ENCODE measurements around the gene KIF26B.
"Not testable (repeated sequence)": the region's sequence is repeated elsewhere in the genome, so short reads cannot be mapped to it uniquely, and the experiment has no call there.

Gene KIF26B

DNA sequence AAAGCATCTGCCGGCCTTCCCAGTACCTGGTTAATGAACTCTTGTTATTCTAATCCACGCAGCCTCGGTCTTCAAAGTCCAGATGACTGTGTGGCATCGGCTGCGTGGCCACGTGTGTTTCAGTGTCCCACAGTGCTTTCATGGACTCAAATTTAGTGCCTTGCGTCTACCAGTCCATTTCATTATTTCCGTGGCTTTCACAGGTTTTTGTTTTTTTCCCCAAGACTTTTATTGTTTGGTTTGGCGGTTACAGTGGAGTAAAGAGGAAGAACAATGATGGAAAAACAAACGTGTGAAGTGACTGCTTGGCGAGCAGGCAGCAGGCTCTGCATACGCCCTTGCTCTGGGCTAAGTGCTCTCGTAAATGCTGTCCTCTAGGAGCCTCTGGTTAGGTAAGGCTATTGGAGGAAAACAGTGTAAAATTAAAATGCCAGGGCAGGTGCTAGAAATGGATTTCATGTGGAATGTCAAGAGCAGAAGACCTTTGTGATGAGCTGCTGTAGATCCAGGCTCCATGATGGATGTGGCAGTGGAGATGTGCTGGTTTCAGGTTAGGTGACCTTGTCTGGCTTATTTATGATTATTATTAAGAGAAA is 536.3 kb downstream of the KIF26B start:
- DNase-seq = no peak

DNA sequence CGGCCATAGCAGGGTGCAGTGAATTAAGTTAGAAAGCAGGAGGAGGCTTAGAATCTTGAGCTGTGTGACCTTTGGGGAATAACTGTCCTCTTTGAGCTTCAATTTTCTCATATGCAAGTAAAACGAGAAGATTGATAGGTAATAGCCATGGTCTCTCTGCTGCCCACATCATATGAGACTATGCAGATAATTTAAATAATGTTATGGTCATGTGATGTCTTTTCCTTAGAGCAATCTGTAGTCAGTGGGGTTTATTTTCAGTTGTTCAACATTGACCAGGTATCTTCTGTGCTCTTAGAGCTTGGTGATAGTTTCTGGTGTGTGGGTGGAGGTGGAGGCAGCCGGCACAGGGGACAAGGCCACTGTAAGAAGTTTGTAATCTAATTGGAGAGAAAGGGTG is 537.1 kb downstream of the KIF26B start:
- no peak for DNase-seq

DNA sequence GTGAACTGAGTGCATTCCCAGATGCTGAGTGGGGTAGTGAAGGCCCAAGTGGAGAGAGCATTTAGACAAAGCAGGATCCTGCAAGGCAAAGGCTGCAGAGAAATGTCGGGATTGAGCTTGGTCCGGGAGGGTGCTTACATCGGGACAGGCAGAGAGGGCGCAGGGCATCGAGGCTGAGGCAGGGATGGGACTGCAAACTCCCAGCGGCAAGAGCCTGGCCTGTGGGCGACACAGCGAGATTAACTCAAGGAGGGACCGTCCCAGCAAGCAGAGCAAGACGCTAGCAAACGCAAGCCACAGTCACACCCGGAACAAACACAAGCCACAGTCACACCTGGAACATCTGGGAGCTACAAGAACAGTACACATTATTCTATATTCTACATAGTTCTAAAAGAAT is 537.5 kb downstream of the KIF26B start:
- DNase-seq = no peak

DNA sequence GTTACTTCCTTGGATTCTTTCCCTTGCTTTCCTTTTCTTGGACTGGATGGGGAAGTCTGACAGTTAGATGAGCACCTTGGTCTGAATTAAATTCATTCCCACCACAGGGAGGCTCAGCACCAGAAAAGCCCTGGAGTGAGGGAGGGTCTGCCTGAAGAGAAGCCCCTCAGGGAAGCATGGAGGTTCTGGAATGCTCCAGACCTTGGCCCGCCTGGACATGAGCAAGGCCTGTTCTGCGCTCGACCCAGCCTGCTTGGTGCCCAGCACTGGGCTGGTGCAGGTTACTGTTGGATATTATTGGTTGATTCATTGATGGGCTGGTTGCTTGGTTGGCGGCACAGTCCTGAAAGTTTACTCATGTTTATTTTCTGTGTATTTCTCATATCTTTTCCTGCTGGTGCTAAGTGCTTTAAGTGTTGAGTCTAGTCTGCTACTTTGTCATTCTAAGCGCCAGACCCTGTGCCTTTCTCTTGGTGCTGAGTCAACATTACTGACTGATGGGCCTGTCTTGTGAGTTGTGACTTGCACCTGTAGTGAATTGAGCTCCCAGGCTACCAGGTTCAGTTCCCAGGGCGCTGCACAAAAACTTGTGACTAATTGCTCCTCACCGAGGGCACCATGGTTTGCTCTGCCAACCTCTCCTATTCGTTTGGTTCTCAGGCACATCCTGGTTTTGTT is 538.5 kb downstream of the KIF26B start:
- DNase-seq = no peak

DNA sequence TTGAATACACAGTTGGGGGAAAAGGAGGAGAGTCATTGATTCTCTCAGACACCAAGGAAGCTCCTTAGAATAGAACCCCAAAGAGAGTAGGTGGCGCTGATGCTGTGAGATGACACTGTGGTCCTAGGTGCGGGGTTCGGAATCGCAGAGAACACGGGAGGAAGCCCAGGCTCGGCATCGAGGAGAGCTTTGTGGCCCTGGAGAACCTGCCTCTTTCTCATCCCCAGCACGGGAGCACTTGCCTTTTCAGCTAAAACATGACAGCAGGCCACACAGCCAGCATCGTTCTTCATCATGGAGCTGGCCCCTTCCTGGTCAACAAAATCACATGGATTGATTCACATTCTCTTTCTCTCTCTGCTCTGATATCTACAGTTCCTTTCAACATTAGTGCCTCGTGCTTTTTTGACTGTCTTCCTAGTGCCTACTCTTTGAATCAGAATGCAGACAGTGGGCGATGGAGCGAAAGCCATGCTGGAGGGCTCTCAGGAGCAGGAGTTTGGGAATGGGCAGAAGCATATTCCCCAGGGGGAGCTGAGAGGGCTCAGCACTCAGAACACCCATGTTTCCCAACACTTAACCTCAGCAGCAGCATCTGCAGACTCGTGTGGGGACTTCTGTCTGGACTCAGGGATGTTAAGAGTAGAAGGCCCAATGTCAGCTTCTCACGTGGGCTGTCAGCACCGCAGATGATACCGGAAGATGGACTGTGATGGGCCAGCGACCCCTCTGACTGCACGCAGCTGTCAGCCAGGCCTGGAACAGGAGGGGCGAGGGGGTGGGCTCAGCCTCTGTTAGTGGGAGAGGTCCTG is 539.4 kb downstream of the KIF26B start:
- no peak for DNase-seq

DNA sequence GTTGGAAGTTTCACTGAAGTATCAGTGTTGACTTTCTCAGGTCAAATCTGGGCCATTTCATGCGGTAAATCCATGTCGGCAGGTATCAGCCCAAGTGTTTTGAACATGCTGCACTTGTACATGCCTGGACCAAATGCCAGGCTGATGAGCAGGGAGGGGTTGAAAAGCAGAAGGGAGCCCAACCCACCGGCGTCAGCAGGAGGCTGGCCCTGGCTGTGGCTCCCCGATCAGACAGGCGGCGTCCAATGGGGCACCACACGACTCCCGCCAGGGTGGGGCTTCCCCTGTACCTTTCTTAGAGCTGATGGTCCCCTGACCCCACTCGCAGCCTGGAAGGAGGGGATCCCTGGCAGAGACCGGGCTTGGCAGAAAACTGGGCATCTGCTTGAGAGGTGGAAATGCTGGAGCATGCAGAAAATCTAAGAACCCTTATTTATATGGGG is 540.0 kb downstream of the KIF26B start:
- no peak for DNase-seq

DNA sequence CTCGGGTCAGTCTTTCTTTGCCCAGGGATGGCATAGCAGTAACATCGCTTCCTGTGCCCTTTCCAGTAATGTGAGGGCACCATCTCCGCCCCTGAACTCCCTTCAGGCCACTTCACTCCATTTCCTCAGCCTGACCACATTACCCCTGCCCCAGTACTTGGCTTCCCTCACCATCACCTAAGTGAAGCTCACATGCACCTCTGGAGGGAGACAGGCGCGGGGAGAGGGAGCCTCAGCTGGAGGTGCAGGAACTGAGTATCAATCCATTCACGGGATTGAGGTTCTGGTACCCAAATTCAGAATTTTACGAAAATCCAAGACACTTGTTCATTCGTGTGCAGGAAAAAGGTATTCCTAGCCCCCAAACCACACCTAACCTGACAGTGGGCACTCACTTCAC is 540.4 kb downstream of the KIF26B start:
- no peak for DNase-seq

DNA sequence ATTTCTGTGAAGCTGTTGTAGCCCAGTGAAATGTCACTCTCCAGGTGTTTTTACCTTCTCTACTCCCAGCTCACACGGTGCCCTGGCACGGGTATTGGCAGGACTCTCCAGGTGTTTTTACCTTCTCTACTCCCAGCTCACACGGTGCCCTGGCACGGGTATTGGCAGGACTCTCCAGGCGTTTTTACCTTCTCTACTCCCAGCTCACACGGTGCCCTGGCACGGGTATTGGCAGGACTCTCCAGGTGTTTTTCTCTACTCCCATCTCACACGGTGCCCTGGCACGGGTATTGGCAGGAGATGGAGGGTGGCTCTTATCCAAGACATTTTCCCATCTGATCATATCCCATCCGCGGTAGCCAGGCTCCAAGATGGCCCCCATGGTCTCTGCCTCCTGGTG is 540.9 kb downstream of the KIF26B start:
- not testable (repeated sequence) for DNase-seq

DNA sequence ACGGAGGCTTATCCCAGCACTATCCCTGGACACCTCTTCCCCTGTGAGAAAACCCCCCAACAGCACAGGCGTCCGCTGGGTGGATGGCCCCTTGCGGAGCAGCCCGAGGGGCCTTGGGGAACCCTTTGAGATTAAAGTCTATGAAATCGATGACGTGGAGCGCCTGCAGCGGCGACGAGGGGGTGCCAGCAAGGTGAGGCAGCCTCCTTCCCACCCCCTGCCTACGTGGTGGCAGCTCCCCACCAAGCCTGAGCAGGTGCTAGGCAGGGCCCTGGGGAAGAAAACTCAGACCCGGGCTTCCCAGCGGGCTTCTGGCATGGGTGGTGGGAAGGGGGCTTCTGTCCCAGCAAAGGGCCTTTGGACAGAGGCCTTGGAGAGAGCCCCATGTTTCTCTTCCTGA is 543.3 kb downstream of the KIF26B start:
- DNase-seq = no peak

DNA sequence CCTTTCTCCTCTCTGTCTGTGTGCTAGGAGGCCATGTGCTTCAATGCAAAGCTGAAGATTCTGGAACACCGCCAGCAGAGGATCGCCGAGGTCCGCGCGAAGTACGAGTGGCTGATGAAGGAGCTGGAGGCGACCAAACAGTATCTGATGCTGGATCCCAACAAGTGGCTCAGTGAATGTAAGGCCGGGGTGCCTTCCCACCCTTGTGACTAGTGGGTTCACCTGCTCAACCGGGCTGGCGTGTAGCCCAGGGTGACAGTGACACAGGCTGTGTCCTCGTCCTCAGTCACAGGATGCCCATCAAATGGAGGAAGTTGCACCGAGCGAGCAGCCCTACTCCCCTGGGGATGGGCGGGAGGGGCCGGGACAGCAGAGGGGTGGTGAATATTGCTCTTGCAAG is 544.1 kb downstream of the KIF26B start:
- DNase-seq = no peak

DNA sequence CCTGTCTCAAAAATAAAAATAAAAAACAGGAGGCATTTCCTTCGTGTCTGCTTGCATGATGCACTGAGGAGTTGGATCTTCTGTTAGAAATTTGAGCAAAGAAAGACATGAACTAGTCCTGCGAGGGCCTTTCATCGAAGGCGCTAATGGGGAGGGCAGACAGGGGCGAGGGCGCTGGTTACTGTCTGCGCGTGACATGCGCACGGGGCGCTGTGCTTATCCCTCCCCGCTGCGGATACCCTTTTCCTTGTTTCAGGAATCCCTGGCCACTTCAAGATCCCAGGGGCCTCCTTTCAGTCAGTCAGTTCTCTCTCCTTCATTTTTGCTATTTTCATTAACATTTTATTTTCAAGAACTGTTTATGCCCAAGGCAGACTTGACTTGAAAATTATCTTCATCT is 545.8 kb downstream of the KIF26B start:
- no peak for DNase-seq

DNA sequence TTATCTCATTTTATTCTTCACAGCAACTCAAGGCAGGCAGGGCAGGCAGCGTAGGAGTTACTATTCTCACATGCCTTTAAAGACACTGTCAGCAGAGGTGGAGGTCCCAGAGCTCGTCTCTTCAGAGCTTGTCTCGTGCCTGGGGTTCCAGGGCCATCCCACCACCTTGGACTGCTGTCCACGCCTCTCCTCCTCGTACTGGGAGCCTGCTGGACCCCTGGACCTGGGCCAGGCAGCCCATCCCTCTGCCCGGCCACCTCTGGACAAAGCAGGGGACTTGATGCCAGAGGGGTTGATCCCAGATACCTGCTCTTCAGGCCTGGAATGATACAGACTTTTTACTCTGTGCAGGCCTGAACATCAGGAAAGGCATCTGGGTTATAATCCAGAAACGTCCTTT is 546.8 kb downstream of the KIF26B start:
- DNase-seq = no peak

DNA sequence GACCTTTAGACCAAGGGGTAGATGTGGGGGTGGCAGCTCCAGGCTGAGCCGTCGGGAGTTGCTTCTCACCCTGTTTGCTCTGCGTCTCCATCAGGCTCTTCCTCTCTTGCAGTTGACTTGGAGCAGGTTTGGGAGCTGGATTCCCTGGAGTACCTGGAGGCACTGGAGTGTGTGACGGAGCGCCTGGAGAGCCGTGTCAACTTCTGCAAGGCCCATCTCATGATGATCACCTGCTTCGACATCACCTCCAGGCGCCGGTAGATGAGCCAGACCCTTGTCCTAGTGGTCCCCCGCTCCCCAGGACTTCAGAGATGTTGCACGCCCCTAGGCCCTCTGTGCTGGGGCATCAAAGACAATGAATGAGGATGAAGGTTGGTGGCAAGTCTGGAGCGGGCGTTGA is 547.6 kb downstream of the KIF26B start:
- no peak for DNase-seq

DNA sequence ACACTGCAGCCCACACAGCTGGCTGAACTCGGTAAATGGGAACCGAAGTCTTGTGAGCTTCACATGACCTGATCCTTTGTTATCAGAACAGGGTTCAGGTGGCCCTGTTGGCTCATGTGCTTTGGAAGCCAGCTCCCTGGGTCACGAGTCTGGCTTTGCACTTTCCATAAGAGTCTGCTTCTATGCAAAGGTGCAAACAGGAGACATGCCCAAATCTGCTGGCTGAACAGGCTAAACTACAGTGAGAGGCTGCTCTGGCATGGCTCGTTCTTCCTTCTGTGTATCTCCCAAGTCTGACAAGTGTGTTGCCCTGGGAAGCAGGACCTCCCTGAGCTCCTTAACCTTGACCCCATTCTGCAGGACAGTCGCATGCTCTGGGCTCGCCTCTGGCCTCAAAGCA is 549.6 kb downstream of the KIF26B start:
- no peak for DNase-seq

DNA sequence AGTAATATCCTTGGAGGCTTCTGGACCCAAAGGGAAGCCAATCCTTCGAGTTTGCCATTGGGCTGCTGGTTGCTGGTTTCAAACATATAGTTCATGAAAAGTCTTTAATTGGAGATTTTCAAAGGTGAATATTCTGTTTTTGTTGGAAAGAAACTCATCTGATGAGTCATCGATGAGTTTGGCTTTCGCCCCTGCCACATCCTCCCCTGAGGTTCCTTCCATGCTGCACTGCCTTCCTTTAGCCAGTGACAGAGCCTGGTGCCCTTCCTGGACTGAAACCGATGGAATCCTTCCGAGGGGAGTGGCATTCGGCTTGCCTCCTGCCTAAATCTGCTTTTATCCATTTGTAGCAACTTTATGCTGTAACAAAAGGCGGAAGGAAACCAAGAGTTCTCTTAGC is 550.0 kb downstream of the KIF26B start:
- no peak for DNase-seq

DNA sequence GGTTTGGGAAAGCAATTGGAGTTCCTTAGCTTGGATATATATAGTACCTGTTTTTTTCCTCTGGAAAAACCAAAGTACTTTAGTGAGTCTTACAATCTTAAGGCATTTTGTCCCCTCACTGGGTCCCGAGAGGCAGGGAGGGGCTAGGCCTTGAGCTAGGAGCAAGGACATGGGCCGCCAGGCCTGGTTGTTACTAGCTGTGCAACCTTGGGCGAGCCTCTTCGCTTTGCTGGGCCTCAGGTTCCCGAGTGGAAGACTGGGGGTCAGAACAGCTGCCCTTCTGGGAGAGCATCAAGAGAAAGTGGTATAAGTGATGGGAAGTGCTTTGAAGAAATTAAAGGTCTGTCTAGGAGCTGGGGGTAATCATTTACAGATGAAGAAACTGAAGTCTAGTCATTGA is 553.2 kb downstream of the KIF26B start:
- DNase-seq = no peak

DNA sequence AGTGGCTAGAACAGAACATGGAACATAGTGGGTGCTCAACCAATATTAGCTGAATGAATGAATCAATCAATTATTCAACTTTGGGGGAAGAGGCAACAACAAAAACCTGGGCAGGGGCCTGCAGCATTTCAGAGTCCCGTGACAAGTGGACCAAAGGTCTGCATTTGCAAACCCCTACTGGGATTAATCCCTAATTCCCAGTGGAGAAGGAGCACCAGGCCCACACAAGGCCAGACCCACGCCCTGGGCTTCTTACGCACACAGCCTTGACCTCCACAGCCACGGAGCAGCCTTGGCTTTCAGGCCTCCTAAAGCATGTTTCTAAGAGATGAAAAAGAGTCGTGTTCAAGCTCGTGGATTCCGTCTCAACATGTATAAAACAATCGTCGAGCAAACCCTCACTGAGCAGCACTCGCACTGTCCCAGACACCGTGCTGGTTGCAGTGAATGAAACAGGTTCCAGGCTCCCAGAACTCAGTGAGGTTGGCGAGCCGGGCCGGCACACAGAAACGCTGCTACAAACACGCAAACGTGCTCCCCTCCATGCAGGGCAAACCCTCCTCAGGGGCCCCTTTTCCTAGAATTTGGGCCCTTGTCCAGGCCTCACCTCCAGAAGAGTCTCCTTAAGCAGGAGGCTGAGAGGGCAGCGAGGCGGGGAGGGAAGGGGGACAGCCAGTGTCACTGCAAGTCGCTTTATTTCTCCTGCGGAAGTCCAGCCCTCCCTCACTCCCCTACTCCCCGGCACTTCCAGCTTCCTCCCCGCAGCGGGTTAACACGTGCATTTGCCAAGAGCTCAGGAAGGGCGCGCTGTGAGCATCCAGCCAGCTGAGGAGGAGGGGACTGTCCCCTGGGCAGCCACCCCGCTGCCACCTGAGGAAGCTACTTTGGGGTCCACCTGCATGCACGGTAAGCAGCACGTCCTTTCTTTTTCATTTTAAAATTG is 556.4 kb downstream of the KIF26B start:
- no peak for DNase-seq

DNA sequence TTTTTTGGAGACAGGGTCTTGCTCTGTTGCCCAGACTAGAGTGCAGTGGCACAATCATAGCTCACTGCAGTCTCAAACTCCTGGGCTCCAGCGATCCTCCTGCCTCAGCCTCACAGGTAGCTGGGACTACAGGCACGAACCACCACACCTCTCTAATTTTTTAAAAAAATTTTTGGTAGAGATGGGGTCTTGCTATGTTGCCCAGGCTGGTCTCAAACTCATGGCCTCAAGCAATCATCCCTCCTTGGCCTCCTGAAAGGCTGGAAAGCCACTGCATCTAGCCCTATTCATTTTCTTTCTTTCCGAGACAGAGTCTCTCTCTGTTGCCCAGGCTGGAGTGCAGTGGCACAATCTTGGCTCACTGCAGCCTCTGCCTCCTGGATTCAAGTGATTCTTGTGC is 559.2 kb downstream of the KIF26B start:
- not testable (repeated sequence) for DNase-seq

DNA sequence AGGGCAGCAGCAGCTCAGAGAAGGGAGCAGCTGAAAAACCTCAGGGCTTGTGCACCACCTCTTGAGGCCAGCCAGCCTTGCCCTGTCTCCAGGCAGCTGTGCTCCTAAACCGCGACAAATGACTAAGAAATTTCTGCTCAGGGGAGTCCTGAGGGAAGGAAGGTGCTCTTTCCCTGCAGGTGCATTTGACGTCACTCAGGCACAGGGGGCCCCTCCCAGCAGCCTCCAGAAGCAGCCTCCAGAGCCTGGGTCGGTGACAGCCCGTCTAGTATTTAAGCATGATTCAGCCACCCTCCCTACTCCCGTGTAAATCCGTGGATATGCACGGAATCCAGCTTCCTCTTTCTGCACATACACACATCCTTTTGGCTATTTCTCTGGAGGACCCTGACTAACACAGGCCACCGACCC is 560.5 kb downstream of the KIF26B start:
- DNase-seq = no peak

DNA sequence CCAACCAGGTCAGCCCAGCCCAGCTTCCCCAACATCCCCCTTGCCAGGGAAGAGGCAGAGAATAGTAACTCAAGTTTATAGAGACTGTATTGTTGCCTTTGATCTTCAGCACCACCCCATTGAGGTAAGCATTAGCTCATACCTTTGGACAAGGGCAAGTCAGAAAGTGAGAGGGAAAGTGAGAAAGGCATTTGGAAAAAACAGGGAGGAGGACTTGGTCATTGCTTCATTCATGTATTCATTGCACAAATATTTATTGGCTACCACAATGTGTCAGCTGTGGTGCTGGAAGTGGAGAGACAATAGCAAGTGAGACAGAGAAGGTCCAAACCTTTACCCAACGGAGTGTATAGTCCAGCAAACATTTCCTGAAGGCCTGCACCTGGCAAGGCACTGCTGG is 561.2 kb downstream of the KIF26B start:
- no peak for DNase-seq

DNA sequence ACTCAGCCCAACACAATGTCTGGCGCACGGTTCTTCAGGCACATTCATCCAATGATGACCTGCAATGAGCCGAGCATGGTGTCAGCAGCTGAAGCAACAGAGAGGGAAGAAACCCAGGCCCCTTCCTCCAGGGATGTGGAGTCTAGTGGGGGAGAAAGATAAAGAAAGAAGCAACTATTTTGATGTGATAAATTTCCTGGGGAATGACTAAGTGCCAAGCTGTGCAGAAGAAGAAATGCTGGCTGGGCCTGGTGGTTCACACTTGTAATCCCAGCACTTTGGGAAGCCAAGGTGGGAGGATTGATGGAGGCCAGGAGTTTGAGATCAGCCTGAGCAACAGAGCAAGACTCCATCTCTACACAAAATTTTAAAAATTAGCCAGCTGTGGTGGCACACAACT is 561.8 kb downstream of the KIF26B start:
- no peak for DNase-seq

DNA sequence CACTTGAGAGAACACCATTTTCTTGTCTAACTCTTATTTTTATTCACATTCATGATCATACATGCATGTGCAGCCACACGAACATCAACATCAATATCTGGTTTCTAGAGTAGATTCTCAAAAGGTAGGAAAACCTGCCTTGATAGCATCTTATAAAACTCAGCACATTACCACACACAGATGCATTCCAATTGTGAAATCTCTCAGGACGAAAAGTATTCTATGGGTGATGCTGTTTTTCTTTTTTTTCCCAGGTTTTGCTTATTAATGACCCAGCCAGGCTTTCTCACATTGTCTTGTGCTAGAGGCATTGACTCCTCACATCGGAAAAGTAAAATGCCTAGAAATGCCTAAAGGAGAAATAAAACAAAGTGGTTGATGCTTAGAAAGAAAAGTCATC is 562.8 kb downstream of the KIF26B start:
- no peak for DNase-seq

DNA sequence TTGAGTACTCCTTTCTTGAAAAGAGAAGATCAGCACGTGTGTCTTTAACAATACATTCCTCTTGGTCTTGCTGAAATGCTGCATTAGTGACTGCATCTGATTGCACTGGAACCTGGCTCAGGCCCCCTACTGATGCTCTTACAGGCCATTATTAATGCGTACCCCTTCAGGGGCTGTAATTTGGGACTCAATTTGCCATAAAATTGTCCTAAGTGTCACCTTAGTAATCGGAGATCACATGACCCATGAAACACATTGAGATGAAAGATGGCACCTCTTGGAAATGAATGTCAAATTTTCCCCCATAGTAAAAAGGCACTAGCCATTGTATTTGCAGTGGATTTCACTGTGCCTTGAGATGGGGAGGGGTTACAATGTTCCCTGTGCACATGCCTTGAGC is 563.3 kb downstream of the KIF26B start:
- no peak for DNase-seq
